ENCODE results near the gene TMEM213.

The TMEM213 gene

DNA sequence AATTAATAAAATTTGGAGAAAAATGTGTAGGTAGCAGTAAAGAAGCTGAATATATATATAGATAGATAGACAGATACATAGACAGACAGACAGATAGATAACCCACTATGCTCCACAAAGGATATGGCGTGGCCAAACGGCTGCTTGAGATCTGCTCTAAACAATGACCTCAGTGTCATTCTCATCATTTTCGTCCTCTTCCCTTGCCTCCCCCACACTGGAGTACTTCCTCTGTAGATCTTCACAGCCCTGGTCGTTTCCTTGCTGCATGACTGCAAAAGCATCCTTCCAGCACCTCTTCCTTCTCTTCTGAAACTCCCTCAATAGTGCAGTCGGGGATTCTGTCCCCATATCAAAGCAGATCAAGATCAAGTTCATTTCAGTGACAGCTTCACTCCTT is 35.8 kb downstream of the TMEM213 start:
- Histone ChIP-seq H3K4me3 (replicated peaks; ENCODE audit: low read depth, low read length) (no peak overlapping the region), H3K27me3 (replicated peaks; ENCODE audit: control insufficient read depth, insufficient read depth, low read length) (no peaks in the 10 kb centered on the region), H3K36me3 (ENCODE audit: control insufficient read depth, insufficient read depth, low read length) (no peaks in the 10 kb centered on the region)
- no peak for TF ChIP-seq CTCF (IDR thresholded peaks at IDR 0.05; ENCODE audit: insufficient read depth, low read length, poor library complexity, severe bottlenecking)
- DNase-seq (ENCODE audit: extremely low read depth, insufficient read length) = no peak

GRCh38 chr7:138834583-138834982 is 36.8 kb downstream of the TMEM213 start:
- peak; percentile 14 for DNase-seq (ENCODE audit: extremely low read depth, insufficient read length)
- H3K4me3 ChIP-seq (replicated peaks; ENCODE audit: low read depth, low read length) = no peak overlapping the region
- no peaks in the 10 kb centered on the region for H3K36me3 ChIP-seq (ENCODE audit: control insufficient read depth, insufficient read depth, low read length)
- no peak for TF ChIP-seq CTCF (IDR thresholded peaks at IDR 0.05; ENCODE audit: insufficient read depth, low read length, poor library complexity, severe bottlenecking)
- no peaks in the 10 kb centered on the region for H3K27me3 ChIP-seq (replicated peaks; ENCODE audit: control insufficient read depth, insufficient read depth, low read length)

DNA sequence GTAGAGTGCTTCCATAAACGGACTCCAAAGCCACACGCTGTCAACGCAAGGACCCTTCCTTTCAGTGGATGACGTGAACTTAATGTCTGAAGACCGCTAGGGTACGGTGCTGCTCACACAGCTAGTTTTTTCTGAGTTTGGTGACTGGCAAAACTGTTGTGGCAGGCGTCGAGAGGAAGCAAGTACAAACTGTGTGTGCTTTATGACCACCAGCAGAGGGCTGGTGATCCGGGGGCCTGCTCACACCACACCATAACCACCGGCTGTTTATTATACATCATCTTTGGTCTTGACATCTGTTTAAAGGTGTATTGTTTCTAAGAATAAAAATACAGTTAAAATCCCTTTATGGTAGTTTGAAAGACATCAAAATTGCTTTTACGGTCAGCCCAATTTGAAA is 37.3 kb downstream of the TMEM213 start:
- no peaks in the 10 kb centered on the region for H3K36me3 ChIP-seq (ENCODE audit: control insufficient read depth, insufficient read depth, low read length)
- no peak overlapping the region for H3K4me3 ChIP-seq (replicated peaks; ENCODE audit: low read depth, low read length)
- no peaks in the 10 kb centered on the region for H3K27me3 ChIP-seq (replicated peaks; ENCODE audit: control insufficient read depth, insufficient read depth, low read length)
- no peak for DNase-seq (ENCODE audit: extremely low read depth, insufficient read length)
- no peak for TF ChIP-seq CTCF (IDR thresholded peaks at IDR 0.05; ENCODE audit: insufficient read depth, low read length, poor library complexity, severe bottlenecking)

GRCh38 chr7:138837627-138838026 is 39.8 kb downstream of the TMEM213 start:
- no peaks in the 10 kb centered on the region for H3K36me3 ChIP-seq (ENCODE audit: control insufficient read depth, insufficient read depth, low read length)
- H3K4me3 ChIP-seq (replicated peaks; ENCODE audit: low read depth, low read length) = no peak overlapping the region
- no peak for TF ChIP-seq CTCF (IDR thresholded peaks at IDR 0.05; ENCODE audit: insufficient read depth, low read length, poor library complexity, severe bottlenecking)
- H3K27me3 ChIP-seq (replicated peaks; ENCODE audit: control insufficient read depth, insufficient read depth, low read length) = no peaks in the 10 kb centered on the region
- no peak for DNase-seq (ENCODE audit: extremely low read depth, insufficient read length)

GRCh38 chr7:138838166-138838565 is 40.4 kb downstream of the TMEM213 start:
- DNase-seq (ENCODE audit: extremely low read depth, insufficient read length) = no peak
- no peak for TF ChIP-seq CTCF (IDR thresholded peaks at IDR 0.05; ENCODE audit: insufficient read depth, low read length, poor library complexity, severe bottlenecking)
- H3K36me3 ChIP-seq (ENCODE audit: control insufficient read depth, insufficient read depth, low read length) = no peaks in the 10 kb centered on the region
- H3K4me3 ChIP-seq (replicated peaks; ENCODE audit: low read depth, low read length) = no peak overlapping the region
- no peaks in the 10 kb centered on the region for H3K27me3 ChIP-seq (replicated peaks; ENCODE audit: control insufficient read depth, insufficient read depth, low read length)

DNA sequence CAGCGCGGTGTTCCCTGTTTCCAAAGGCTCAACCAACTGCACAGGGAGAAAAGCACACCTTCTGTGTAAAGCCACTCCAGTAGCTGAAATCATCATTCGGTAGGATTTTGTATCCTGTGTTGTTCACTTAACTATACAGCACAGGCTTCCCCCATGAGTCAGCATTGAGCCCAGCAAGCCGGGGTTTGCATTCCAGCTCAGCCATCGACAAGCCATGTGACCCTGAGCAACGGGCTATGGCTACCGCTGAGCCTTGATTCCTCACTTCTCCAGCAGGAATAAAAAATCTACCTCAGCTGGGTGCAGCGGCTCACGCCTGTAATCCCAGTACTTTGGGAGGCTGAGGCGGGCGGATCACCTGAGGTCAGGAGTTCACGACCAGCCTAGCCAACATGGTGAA is 44.3 kb downstream of the TMEM213 start:
- no peak for DNase-seq (ENCODE audit: extremely low read depth, insufficient read length)
- TF ChIP-seq CTCF (IDR thresholded peaks at IDR 0.05; ENCODE audit: insufficient read depth, low read length, poor library complexity, severe bottlenecking) = no peak
- Histone ChIP-seq H3K27me3 (replicated peaks; ENCODE audit: control insufficient read depth, insufficient read depth, low read length) (no peaks in the 10 kb centered on the region), H3K4me3 (replicated peaks; ENCODE audit: low read depth, low read length) (no peak overlapping the region), H3K36me3 (ENCODE audit: control insufficient read depth, insufficient read depth, low read length) (no peaks in the 10 kb centered on the region)

All from GM06990 (cell line).